GM12872 (cell line): ENCODE results near the gene PAM.

Experiments used
- CTCF ChIP-seq: IDR thresholded peaks from 3 replicates; pipeline ENCODE4 v1.5.1; 2011; ENCODE audit warnings: low read depth, mild to moderate bottlenecking, low read length, moderate library complexity; ENCODE audit not compliant: insufficient read depth

Gene PAM

GRCh38 chr5:102959055-102959454 is 203.9 kb downstream of the PAM start:
- TF ChIP-seq CTCF, result no peak

- no peak for TF ChIP-seq CTCF
These were observed 206.6 kb downstream of the PAM start for GRCh38 chr5:102961671-102962070.

GRCh38 chr5:102965653-102966052 is 210.5 kb downstream of the PAM start:
- TF ChIP-seq CTCF, result no peak

- TF ChIP-seq CTCF, result no peak
These were observed 214.5 kb downstream of the PAM start for GRCh38 chr5:102969641-102970040.

GRCh38 chr5:102971676-102972293 is 216.7 kb downstream of the PAM start:
- peak; percentile 39; the same call in 2 of the 3 replicates for TF ChIP-seq CTCF

- no peak for TF ChIP-seq CTCF
These were observed 219.1 kb downstream of the PAM start for GRCh38 chr5:102974177-102974576.

- TF ChIP-seq CTCF, result no peak
These were observed 219.9 kb downstream of the PAM start for GRCh38 chr5:102975045-102975444.
